K562 (cell line): ENCODE results near the gene ZNF264. TPM values are rescaled to one million over a fixed set of nuclear protein-coding genes. Genes with fewer than 3 reads are reported as not detected.

Experiments
- ETV6 ChIP-seq, 3 experiments: fragments of 150-350 bp in 1 of 3; sonication (generic) in 1 of 3; formaldehyde crosslinking in 1 of 3; IDR thresholded peaks; 2 replicates each; pipeline versions ENCODE4 v1.6.1 to v1.8.0; 2014 to 2022; ENCODE audit warnings: borderline replicate concordance in 2 of 3, low read depth in 2 of 3, antibody characterized with exemption in 1 of 3, low read length in 1 of 3, mild to moderate bottlenecking in 1 of 3, missing genetic modification reagents in 1 of 3
- HDGF ChIP-seq: fragments of 450-650 bp; IDR thresholded peaks from 2 replicates; pipeline ENCODE4 v1.6.1; 2016
- MLX ChIP-seq, 2 experiments: fragments of 450-650 bp in 1 of 2; sonication (generic) in 1 of 2; formaldehyde crosslinking; conservative IDR thresholded peaks; 2 replicates each; pipeline versions ENCODE4 v1.4.0 to v1.8.1; 2020 to 2022; ENCODE audit warnings: mild to moderate bottlenecking in 1 of 2, missing genetic modification reagents in 1 of 2
- NCOA2 ChIP-seq, 2 experiments: fragments of 450-650 bp; IDR thresholded peaks; 2 replicates each; pipeline ENCODE4 v1.6.1; 2018; ENCODE audit warnings: mild to moderate bottlenecking in 2 of 2, moderate library complexity in 1 of 2; ENCODE audit not compliant: partially characterized antibody in 2 of 2
- NEUROD1 ChIP-seq: fragments of 150-350 bp; IDR thresholded peaks from 2 replicates; pipeline ENCODE4 v1.6.1; 2014; ENCODE audit warnings: borderline replicate concordance, low read length, low read depth; ENCODE audit not compliant: partially characterized antibody
- NFIX ChIP-seq: fragments of 250-450 bp; sonication (Bioruptor Pico); IDR thresholded peaks from 2 replicates; pipeline ENCODE4 v1.4.0; 2020; ENCODE audit warnings: low read depth, mild to moderate bottlenecking, moderate library complexity
- NR1H2 ChIP-seq: sonication (generic); formaldehyde crosslinking; IDR thresholded peaks from 2 replicates; pipeline ENCODE4 v1.4.0; 2020; ENCODE audit warnings: mild to moderate bottlenecking, missing genetic modification reagents
- SMAD2 ChIP-seq: fragments of 150-350 bp; IDR thresholded peaks from 2 replicates; pipeline ENCODE4 v1.6.1; 2014; ENCODE audit warnings: low read depth, mild to moderate bottlenecking, low read length
- SMC3 ChIP-seq: conservative IDR thresholded peaks from 2 replicates; pipeline ENCODE4 v1.6.1; 2011; ENCODE audit warnings: low read depth, low read length, improper control_type of control experiment; ENCODE audit not compliant: insufficient read depth
- STAT6 ChIP-seq: sonication (generic); formaldehyde crosslinking; IDR thresholded peaks from 2 replicates; pipeline ENCODE4 v1.8.1; 2023; ENCODE audit warnings: mild to moderate bottlenecking, missing genetic modification reagents
- ZNF280A ChIP-seq: fragments of 450-650 bp; IDR thresholded peaks from 2 replicates; pipeline ENCODE4 v1.6.1; 2018; ENCODE audit warnings: mild to moderate bottlenecking, low read depth; ENCODE audit not compliant: partially characterized antibody
- ZNF77 ChIP-seq: fragments of 250-450 bp; sonication (Bioruptor Pico); IDR thresholded peaks from 2 replicates; pipeline ENCODE4 v1.5.0; 2020
- polyA plus RNA-seq, 8 experiments: library from polyadenylated mRNA; depleted of rRNA in 4 of 8; stranded (reverse) in 5 of 8; unstranded in 3 of 8; fragments of >200 nt; fragmentation: Nextera tagmentation in 2 of 8; fragmentation: Illumina TruSeq in 1 of 8; extraction: Ambion mirVana in 2 of 8; extraction: Trizol in 1 of 8; gene quantifications; 2 replicates each; pipeline versions ENCODE4 v1.2.1 to v1.2.3, GENCODE V29; 2011 to 2014; ENCODE audit warnings: inconsistent platforms in 1 of 8, missing spikeins in 1 of 8
- total RNA-seq, 7 experiments: library from RNA; depleted of rRNA in 6 of 7; stranded (reverse); fragments of >200 nt in 6 of 7; fragmentation: Illumina TruSeq in 2 of 7; extraction: Trizol in 2 of 7; gene quantifications; 2 replicates each; pipeline versions ENCODE4 v1.2.1 to v1.2.3, GENCODE V29; 2011 to 2021; ENCODE audit warnings: low replicate concordance in 1 of 7
- TF ChIP-seq, protein P1 (sequence below): fragments of 150-350 bp; conservative IDR thresholded peaks from 2 replicates; pipeline ENCODE4 v1.6.1; 2014; ENCODE audit warnings: low read length
- TF ChIP-seq, protein P2 (sequence below): sonication (generic); formaldehyde crosslinking; IDR thresholded peaks from 2 replicates; pipeline ENCODE4 v1.8.1; 2023; ENCODE audit warnings: mild to moderate bottlenecking, missing genetic modification reagents

The ZNF264 gene
- total and polyA plus RNA-seq, 9 of the 15 experiments (the other 6 are each of a cell fraction or from before 2014, with no cell fraction given), result 0.08 to 7.9 (median 1.3) TPM

DNA sequence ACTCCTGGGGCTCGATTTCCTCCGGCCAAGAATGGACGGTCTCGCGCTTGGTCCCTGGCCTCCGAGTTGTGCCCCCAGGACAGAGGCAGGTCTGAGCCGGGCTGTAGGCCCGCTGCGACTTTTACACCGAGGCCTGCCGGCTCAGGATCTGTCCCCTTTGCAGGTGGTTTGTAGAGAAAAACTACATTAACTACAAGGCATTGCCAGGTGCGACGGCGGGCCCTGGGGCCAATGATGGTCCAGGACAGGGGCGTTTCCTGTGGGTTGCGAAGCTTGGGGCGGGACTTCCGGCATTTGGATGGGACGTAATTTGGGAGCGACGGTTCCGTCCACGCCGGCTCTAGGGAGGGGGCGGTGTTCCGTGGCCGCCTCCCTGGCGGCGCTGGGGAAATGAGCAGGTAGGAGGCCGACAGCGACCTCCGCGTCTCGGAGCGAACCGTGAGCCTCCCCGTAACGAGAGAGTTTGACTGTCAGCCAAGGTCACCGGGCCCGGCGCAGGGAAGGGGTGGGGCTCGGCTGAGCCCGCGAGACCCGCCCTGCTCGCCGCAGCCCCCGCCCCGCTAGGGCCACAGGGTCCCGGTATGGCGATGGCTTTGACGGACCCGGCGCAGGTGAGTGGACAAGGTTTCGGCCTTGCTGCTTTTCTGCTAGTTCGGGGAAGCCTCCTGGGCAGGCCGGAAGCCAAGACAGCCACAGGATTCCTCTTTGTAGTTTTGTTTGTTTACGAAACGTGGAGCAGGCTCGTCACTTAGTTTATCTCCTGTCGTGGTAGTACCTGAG lies 49.2 kb downstream of the ZNF264 start, which contains the start of gene ZNF805 (continued):
- TF ChIP-seq MLX (CRISPR knock-in tag; conservative IDR thresholded peaks at IDR 0.05) (no peak), ETV6 (IDR thresholded peaks at IDR 0.05; ENCODE audit: borderline replicate concordance in 1 of 2, low read depth in 2 of 2, low read length in 1 of 2) (no peak), ETV6 (CRISPR knock-in tag; IDR thresholded peaks at IDR 0.05; ENCODE audit: borderline replicate concordance) (no peak), NEUROD1 (no peak), STAT6 (CRISPR knock-in tag) (no peak), NR1H2 (CRISPR knock-in tag) (no peak), NCOA2 (IDR thresholded peaks at IDR 0.05; ENCODE audit: partially characterized antibody in 2 of 2) (no peak), SMAD2 (no peak), SMC3 (no peak), ZNF280A (no peak), ZNF77 (CRISPR knock-in tag) (no peak), HDGF (no peak), NFIX (no peak)
- TF ChIP-seq, protein P1, sequence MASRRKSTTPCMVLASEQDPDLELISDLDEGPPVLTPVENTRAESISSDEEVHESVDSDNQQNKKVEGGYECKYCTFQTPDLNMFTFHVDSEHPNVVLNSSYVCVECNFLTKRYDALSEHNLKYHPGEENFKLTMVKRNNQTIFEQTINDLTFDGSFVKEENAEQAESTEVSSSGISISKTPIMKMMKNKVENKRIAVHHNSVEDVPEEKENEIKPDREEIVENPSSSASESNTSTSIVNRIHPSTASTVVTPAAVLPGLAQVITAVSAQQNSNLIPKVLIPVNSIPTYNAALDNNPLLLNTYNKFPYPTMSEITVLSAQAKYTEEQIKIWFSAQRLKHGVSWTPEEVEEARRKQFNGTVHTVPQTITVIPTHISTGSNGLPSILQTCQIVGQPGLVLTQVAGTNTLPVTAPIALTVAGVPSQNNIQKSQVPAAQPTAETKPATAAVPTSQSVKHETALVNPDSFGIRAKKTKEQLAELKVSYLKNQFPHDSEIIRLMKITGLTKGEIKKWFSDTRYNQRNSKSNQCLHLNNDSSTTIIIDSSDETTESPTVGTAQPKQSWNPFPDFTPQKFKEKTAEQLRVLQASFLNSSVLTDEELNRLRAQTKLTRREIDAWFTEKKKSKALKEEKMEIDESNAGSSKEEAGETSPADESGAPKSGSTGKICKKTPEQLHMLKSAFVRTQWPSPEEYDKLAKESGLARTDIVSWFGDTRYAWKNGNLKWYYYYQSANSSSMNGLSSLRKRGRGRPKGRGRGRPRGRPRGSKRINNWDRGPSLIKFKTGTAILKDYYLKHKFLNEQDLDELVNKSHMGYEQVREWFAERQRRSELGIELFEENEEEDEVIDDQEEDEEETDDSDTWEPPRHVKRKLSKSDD, result no peak
- TF ChIP-seq, protein P2, sequence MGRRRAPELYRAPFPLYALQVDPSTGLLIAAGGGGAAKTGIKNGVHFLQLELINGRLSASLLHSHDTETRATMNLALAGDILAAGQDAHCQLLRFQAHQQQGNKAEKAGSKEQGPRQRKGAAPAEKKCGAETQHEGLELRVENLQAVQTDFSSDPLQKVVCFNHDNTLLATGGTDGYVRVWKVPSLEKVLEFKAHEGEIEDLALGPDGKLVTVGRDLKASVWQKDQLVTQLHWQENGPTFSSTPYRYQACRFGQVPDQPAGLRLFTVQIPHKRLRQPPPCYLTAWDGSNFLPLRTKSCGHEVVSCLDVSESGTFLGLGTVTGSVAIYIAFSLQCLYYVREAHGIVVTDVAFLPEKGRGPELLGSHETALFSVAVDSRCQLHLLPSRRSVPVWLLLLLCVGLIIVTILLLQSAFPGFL (CRISPR knock-in tag), result no peak
